ENCODE data around the gene NCAM1.

Gene NCAM1

DNA sequence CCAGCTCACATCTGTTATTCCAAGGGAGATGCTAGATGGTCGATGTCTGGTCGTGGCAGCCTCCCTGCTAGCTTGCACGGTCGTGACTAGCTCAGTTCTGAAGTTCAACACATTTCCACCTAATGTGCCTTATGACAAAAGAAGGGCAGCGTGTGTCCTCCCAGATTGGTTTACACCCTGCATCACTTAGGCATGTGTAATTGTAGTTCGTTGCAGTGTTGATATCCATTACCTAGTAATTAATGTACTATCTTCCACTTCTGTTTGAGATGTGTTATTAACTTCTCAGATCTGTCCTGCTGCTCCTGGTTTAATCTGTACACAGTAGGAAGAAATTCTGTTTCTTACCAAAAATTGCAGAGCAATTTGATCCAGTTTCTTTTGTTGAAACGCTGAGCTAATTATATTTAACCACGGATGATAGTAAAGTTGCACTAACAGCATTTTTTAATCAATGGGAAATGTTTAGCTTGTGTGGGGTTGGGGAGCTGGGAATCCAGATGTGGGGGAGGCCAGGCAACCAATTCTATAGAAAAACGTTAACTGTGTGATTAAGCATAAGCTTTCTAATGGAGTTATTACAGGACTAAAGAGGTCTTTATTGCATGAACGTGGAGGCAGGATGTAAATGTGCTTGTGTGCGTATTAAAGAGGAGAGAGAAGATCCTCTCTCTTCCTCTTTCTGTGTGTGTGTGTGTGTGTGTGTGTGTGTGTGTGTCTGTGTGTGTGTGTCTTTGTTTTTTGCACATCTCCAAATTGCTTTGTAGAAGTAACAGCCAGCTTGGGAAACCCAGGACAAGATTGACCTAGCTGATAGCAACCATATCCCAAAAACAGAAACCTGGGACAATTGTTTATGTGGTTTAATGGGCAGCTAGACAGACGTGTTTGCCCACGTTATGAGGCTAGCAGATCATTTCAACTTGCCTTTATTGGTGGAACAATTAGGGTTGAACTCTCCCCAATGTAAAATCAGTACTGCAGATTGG, 207.4 kb downstream of the NCAM1 start:
- CTCF ChIA-PET, result no interaction called here
- no peak for DNase-seq (ENCODE audit: extremely low spot score)
- TF ChIP-seq, protein P1, sequence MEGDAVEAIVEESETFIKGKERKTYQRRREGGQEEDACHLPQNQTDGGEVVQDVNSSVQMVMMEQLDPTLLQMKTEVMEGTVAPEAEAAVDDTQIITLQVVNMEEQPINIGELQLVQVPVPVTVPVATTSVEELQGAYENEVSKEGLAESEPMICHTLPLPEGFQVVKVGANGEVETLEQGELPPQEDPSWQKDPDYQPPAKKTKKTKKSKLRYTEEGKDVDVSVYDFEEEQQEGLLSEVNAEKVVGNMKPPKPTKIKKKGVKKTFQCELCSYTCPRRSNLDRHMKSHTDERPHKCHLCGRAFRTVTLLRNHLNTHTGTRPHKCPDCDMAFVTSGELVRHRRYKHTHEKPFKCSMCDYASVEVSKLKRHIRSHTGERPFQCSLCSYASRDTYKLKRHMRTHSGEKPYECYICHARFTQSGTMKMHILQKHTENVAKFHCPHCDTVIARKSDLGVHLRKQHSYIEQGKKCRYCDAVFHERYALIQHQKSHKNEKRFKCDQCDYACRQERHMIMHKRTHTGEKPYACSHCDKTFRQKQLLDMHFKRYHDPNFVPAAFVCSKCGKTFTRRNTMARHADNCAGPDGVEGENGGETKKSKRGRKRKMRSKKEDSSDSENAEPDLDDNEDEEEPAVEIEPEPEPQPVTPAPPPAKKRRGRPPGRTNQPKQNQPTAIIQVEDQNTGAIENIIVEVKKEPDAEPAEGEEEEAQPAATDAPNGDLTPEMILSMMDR (IDR thresholded peaks at IDR 0.05; ENCODE audit: control extremely low read depth, extremely low read depth, low read depth, missing control alignments), result no peak
- POLR2A ChIA-PET, result no interaction called here

DNA sequence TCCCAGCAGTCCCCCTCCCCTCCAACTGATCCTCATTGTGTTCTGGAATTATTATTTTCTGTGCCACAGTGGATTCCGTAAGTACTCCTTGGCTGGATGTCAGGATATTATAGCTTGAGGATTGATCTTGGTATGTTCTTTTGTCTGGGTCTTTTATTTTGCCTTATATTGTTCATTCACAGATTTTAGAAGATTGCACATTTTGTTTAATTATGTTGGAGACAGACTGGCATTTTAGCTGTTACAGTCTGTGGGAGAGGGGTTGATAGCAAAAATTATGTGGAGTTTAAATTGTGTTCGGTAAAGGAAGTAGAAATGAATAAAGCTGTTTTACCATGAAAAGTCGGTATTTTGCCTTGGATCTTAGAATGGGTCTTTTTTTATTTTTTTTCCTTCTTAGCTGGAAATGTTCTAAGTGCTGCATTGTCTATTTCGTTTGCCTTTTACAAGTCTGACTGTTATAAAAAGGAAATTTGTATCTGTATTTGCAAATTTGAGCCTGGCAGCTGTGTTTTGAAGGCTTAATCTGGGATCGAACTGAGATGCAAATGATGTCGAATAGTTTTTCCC, 211.2 kb downstream of the NCAM1 start:
- TF ChIP-seq, protein P1 (IDR thresholded peaks at IDR 0.05; ENCODE audit: control extremely low read depth, extremely low read depth, low read depth, missing control alignments), result no peak
- no peak for DNase-seq (ENCODE audit: extremely low spot score)
- POLR2A ChIA-PET, result no interaction called here
- CTCF ChIA-PET, result no interaction called here

- TF ChIP-seq, protein P1 (IDR thresholded peaks at IDR 0.05; ENCODE audit: control extremely low read depth, extremely low read depth, low read depth, missing control alignments), result no peak
- ChIA-PET CTCF (interaction anchor here (1.1 kb wide), 1 partner anchor 117 kb away, joined by 4 read pairs; no protein-coding TSS in a partner anchor), POLR2A (no interaction called here)
- no peak for DNase-seq (ENCODE audit: extremely low spot score)
Observed at GRCh38 chr11:113173126-113173525, 211.9 kb downstream of the NCAM1 start.

- POLR2A ChIA-PET, result no interaction called here
- DNase-seq (ENCODE audit: extremely low spot score), result no peak
- TF ChIP-seq, protein P1 (IDR thresholded peaks at IDR 0.05; ENCODE audit: control extremely low read depth, extremely low read depth, low read depth, missing control alignments), result no peak
- CTCF ChIA-PET, result interaction anchor here (1.0 kb wide), 1 partner anchor 9 kb away, joined by 3 read pairs; no protein-coding TSS in a partner anchor
Observed at GRCh38 chr11:113174882-113175281, 213.7 kb downstream of the NCAM1 start.

GRCh38 chr11:113176599-113177360, 215.6 kb downstream of the NCAM1 start:
- no peak for DNase-seq (ENCODE audit: extremely low spot score)
- TF ChIP-seq, protein P1 (IDR thresholded peaks at IDR 0.05; ENCODE audit: control extremely low read depth, extremely low read depth, low read depth, missing control alignments), result no peak
- CTCF ChIA-PET, result no interaction called here
- POLR2A ChIA-PET, result no interaction called here

- TF ChIP-seq, protein P1 (IDR thresholded peaks at IDR 0.05; ENCODE audit: control extremely low read depth, extremely low read depth, low read depth, missing control alignments), result no peak
- DNase-seq (ENCODE audit: extremely low spot score), result no peak
- POLR2A ChIA-PET, result no interaction called here
- CTCF ChIA-PET, result no interaction called here
Observed at GRCh38 chr11:113177671-113178070, 216.5 kb downstream of the NCAM1 start.

Data from GM10248 (cell line).